Testis (tissue), 2 donors: Measurements from ENCODE around the gene TRMT112.

Experiments
- CTCF ChIP-seq, 3 experiments: fragments of 450-650 bp in 2 of 3; fragments of 200-600 bp in 1 of 3; sonication (generic) in 1 of 3; IDR thresholded peaks; one replicate each; pipeline ENCODE4 v1.5.1; 2016 to 2019; ENCODE audit warnings: antibody characterized with exemption in 3 of 3, mild to moderate bottlenecking in 2 of 3, moderate library complexity in 1 of 3
- POLR2A ChIP-seq: fragments of 450-650 bp; IDR thresholded peaks from one replicate; pipeline ENCODE4 v1.6.1; 2017; ENCODE audit warnings: antibody characterized with exemption, mild to moderate bottlenecking, moderate library complexity

- TF ChIP-seq CTCF (IDR thresholded peaks at IDR 0.05) (no peak), POLR2A (no peak)
Measured at GRCh38 chr11:64324692-64325469, 7.5 kb upstream of the TRMT112 start.
